Upper lobe of right lung (tissue), 1 donor: Measurements from ENCODE around the gene PTPRN2. TPM values are rescaled to one million over a fixed set of nuclear protein-coding genes. Genes with fewer than 3 reads are reported as not detected.
"Not testable (repeated sequence)": the region's sequence is repeated elsewhere in the genome, so short reads cannot be mapped to it uniquely, and the experiment has no call there.

Source experiments
- ATAC-seq: fragments of 200-7000 bp; cut with Tn5 transposase; one replicate; pipeline ENCODE4 v1.9.1; 2020; ENCODE audit warnings: mild to moderate bottlenecking, moderate library complexity
- DNase-seq: peaks from one replicate; pipeline ENCODE4 v3.0.0-alpha.2; 2020
- H3K27ac ChIP-seq: fragments of 200-600 bp; one replicate; pipeline ENCODE4 v1.8.0; 2022
- H3K27me3 ChIP-seq: fragments of 200-600 bp; one replicate; pipeline ENCODE4 v1.8.0; 2022; ENCODE audit warnings: mild to moderate bottlenecking
- H3K36me3 ChIP-seq: fragments of 200-600 bp; one replicate; pipeline ENCODE4 v1.8.0; 2022
- H3K4me1 ChIP-seq: fragments of 200-600 bp; one replicate; pipeline ENCODE4 v1.8.0; 2022
- H3K4me3 ChIP-seq: fragments of 200-600 bp; one replicate; pipeline ENCODE4 v1.8.0; 2022; ENCODE audit warnings: mild to moderate bottlenecking
- H3K9me3 ChIP-seq: fragments of 200-600 bp; one replicate; pipeline ENCODE4 v1.8.0; 2022
- CTCF ChIP-seq: fragments of 200-600 bp; IDR thresholded peaks from one replicate; pipeline ENCODE4 v1.8.0; 2022; ENCODE audit warnings: antibody characterized with exemption
- intact Hi-C: fragments of 100-400 bp; cut with DNase I; formaldehyde crosslinking; loops from one replicate; pipeline ENCODE4 v1.11.0; 2022
- total RNA-seq: library from RNA; stranded (reverse); fragmentation: NEBNext Ultra II Directional; extraction: Animal tissue kit (Norgen Biotek cat#: 25700); gene quantifications from one replicate; pipeline ENCODE4 v1.2.1, GENCODE V29; 2021
- donor health status: DM: no; HTN: yes; CAD: no; lungs with severe emphysema.

The PTPRN2 gene
- total RNA-seq, 1 donor from 2014 or later: 4.9 TPM

DNA sequence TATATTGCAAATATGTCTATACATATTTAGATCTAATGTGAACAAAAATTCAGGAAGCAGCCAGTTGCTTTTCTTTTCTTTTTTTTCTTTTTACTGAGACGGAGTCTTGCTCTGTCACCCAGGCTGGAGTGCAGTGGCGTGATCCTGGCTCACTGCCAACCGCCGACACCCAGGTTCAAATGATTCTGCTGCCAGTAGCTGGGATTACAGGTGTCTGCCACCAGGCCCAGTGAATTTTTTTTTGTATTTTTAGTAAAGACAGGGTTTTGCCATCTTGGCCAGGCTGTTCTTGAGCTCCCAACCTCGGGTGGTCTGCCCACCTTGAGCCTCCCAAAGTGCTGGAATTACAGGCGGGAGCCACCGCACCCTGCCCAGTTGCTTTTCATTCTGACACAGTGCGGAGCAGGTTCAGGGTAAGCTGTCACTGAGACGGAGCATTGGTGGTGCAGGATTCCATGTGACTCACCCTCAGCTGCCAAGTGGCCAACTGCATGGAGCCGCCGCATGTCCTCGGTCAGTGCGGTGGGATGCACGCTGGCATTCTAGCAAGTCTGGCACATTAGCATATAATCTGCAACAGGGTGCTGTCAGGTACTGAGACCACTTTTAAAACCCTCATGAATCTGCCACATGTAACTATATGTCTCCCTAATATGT lies 888.1 kb downstream of the PTPRN2 start:
- intact Hi-C loops: no loop called here
- no peak overlapping the region for H3K27ac ChIP-seq
- no peaks in the 10 kb centered on the region for H3K9me3 ChIP-seq
- peaks cover 37% of the 10 kb centered on the region for H3K27me3 ChIP-seq
- H3K36me3 ChIP-seq: no peaks in the 10 kb centered on the region
- peak; percentile 22 for DNase-seq
- ATAC-seq: no peak
- H3K4me3 ChIP-seq: no peak overlapping the region
- H3K4me1 ChIP-seq: no peaks in the 10 kb centered on the region
- no peak for TF ChIP-seq CTCF

GRCh38 chr7:157697287-157697686 lies 890.3 kb downstream of the PTPRN2 start:
- H3K4me3 ChIP-seq, H3K36me3 ChIP-seq, intact Hi-C loops, DNase-seq, H3K27ac ChIP-seq, H3K9me3 ChIP-seq, H3K4me1 ChIP-seq, ATAC-seq: not testable (repeated sequence)
- H3K27me3 ChIP-seq: peaks cover 42% of the 10 kb centered on the region

GRCh38 chr7:157695609-157696008 lies 892.0 kb downstream of the PTPRN2 start:
- H3K27ac ChIP-seq, H3K4me3 ChIP-seq, H3K9me3 ChIP-seq, DNase-seq, ATAC-seq, H3K4me1 ChIP-seq, intact Hi-C loops, H3K36me3 ChIP-seq: not testable (repeated sequence)
- peaks cover 52% of the 10 kb centered on the region for H3K27me3 ChIP-seq

GRCh38 chr7:157694376-157694665 lies 893.3 kb downstream of the PTPRN2 start:
- Histone ChIP-seq H3K36me3 (no peaks in the 10 kb centered on the region), H3K4me1 (peaks cover 10% of the 10 kb centered on the region), H3K9me3 (no peaks in the 10 kb centered on the region), H3K4me3 (no peak overlapping the region), H3K27ac (no peak overlapping the region), H3K27me3 (peaks cover 61% of the 10 kb centered on the region)
- intact Hi-C loops: no loop called here
- DNase-seq: no peak
- TF ChIP-seq CTCF: no peak
- ATAC-seq: no peak

DNA sequence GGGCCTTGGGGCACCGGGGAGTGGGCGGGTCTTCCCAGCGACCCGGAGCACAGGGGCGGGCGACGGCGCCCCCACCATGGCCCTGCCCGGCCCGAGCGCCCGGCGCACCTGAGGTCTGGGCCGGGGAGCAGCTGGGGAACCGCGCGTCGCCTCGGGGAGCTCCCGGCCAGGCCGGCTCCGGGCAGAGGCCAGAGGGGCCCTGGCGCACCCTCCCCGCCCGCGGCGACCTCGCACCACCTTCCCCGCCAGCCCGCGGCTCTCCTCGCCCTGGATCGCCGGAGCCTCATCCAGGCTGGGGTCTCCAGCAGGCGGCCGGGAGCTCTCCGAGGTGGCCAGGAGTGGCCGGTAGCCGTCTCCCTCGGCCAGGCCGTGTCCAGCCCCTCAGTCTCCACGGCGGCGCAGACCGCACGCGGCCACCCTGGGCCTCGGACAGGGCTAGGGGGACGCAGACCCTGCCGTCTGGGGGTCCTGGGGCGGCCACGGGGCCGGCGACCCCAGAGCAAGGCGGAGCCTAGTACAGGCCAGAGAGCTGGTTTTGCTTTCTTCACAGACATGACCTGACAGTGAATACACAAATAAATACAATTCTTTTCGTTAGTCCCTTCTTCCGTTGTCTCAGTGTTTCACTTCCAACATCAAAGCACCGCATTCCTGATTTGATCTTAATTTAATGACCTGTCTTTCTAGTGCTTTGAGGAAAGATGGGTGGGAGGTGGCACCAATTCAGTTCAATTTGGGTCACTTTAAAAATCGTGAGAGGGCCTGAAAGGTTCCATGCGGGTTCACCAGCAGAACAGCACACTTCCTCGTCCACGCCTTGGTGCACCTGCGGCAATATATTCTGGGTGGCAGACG lies 893.9 kb downstream of the PTPRN2 start:
- Histone ChIP-seq H3K4me3 (no peak overlapping the region), H3K27me3 (peaks cover 62% of the 10 kb centered on the region), H3K36me3 (no peaks in the 10 kb centered on the region), H3K4me1 (peaks cover 10% of the 10 kb centered on the region), H3K9me3 (no peaks in the 10 kb centered on the region), H3K27ac (no peak overlapping the region)
- peak; percentile 13 for DNase-seq
- ATAC-seq: peak; percentile 15
- intact Hi-C loops: no loop called here
- no peak for TF ChIP-seq CTCF

- H3K27me3 ChIP-seq: peaks cover 63% of the 10 kb centered on the region
- ATAC-seq: peak; percentile 7
- TF ChIP-seq CTCF: no peak
- intact Hi-C loops: no loop called here
- peak; percentile 57 for DNase-seq
- no peak overlapping the region for H3K27ac ChIP-seq
- H3K9me3 ChIP-seq: no peaks in the 10 kb centered on the region
- H3K4me1 ChIP-seq: peaks cover 10% of the 10 kb centered on the region
- no peaks in the 10 kb centered on the region for H3K36me3 ChIP-seq
- no peak overlapping the region for H3K4me3 ChIP-seq
Measured at GRCh38 chr7:157693071-157693520, 894.5 kb downstream of the PTPRN2 start.
